PC-9 (cell line): Measurements from ENCODE around the gene TNRC6C.

Source experiments
- CTCF ChIP-seq: fragments of 200-600 bp; sonication (generic); conservative IDR thresholded peaks from 2 replicates; pipeline ENCODE4 v1.6.1; 2017; ENCODE audit warnings: mixed run types, antibody characterized with exemption, mild to moderate bottlenecking, moderate library complexity
- EZH2 ChIP-seq: fragments of 200-600 bp; sonication (generic); IDR thresholded peaks from 2 replicates; pipeline ENCODE4 v1.8.0; 2017; ENCODE audit warnings: antibody characterized with exemption, low read depth

DNA sequence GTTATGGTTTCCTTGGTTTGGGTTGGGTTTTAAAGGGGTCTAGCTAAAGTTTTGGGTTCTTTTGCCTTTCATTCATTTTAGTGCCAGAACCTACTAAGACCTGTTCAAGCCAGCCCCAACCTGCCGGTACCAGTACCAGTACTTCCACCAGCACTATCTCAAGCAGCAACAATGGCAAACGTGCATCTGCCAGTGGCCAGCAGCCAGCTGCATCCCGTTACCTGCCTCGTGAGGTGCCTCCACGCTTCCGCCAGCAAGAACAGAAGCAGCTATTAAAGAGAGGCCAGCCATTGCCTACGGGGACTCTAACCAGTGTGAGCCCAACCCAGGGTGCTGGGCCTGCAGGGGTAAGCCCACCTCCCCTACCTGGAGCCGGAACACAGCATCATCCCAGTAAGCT, 72.9 kb downstream of the TNRC6C start:
- no peak for TF ChIP-seq CTCF
- no peak for TF ChIP-seq EZH2
